GM12865 (cell line): Measurements from ENCODE around the gene RUNX1.

Source experiments
- DNase-seq: peaks from one replicate; pipeline ENCODE4 v3.0.0; 2010; ENCODE audit warnings: low read depth
- H3K4me3 ChIP-seq: 2 replicates; pipeline ENCODE4 v1.5.1; 2011; ENCODE audit warnings: mild to moderate bottlenecking, low read depth, low read length, control low read depth
- CTCF ChIP-seq: IDR thresholded peaks from 2 replicates; pipeline ENCODE4 v1.5.1; 2011; ENCODE audit warnings: low read length, control low read depth, low read depth, inconsistent platforms; ENCODE audit not compliant: insufficient read depth; ENCODE audit errors: missing control alignments

Gene RUNX1

GRCh38 chr21:35066824-35067223 is 17.7 kb upstream of the RUNX1 start:
- no peak for TF ChIP-seq CTCF
- DNase-seq, result no peak
- H3K4me3 ChIP-seq, result no peak overlapping the region

GRCh38 chr21:35063428-35064172 is 14.5 kb upstream of the RUNX1 start:
- H3K4me3 ChIP-seq, result no peak overlapping the region
- no peak for DNase-seq

GRCh38 chr21:35062016-35062415 is 12.9 kb upstream of the RUNX1 start:
- no peak overlapping the region for H3K4me3 ChIP-seq
- no peak for TF ChIP-seq CTCF

More at GRCh38 chr21:35063428-35064172, 14.5 kb upstream of the RUNX1 start:
- TF ChIP-seq CTCF, result no peak

GRCh38 chr21:35059742-35060141 is 10.6 kb upstream of the RUNX1 start:
- DNase-seq, result no peak
- no peak for TF ChIP-seq CTCF
- H3K4me3 ChIP-seq, result no peak overlapping the region

More at GRCh38 chr21:35062016-35062415, 12.9 kb upstream of the RUNX1 start:
- DNase-seq, result no peak

GRCh38 chr21:35058058-35058457 is 9.0 kb upstream of the RUNX1 start:
- DNase-seq, result no peak
- no peak overlapping the region for H3K4me3 ChIP-seq
- TF ChIP-seq CTCF, result no peak

- no peak overlapping the region for H3K4me3 ChIP-seq
- TF ChIP-seq CTCF, result no peak
- DNase-seq, result peak; percentile 58
These were observed 8.3 kb upstream of the RUNX1 start for GRCh38 chr21:35057428-35057827.
